HG03025 (cell line): Measurements from ENCODE around the gene CTRL.
"Not testable (repeated sequence)": the region's sequence is repeated elsewhere in the genome, so short reads cannot be mapped to it uniquely, and the experiment has no call there.

Source experiments
- ATAC-seq: cut with Tn5 transposase; IDR thresholded peaks from one replicate; pipeline ENCODE4 v1.9.1; 2021; ENCODE audit warnings: mild to moderate bottlenecking, moderate library complexity; ENCODE audit not compliant: unreplicated experiment, low FRiP score

Gene CTRL

GRCh38 chr16:67927131-67927941 lies 4.3 kb downstream of the CTRL start:
- ATAC-seq: no peak

GRCh38 chr16:67926181-67926750 lies 5.4 kb downstream of the CTRL start:
- ATAC-seq: no peak

GRCh38 chr16:67924140-67924906 lies 7.3 kb downstream of the CTRL start:
- ATAC-seq: no peak

GRCh38 chr16:67923414-67924116 lies 8.1 kb downstream of the CTRL start:
- no peak for ATAC-seq

- ATAC-seq: no peak
Observed at GRCh38 chr16:67922740-67923139, 8.9 kb downstream of the CTRL start.

GRCh38 chr16:67922221-67922620 lies 9.4 kb downstream of the CTRL start:
- no peak for ATAC-seq

GRCh38 chr16:67919622-67920221 lies 11.9 kb downstream of the CTRL start:
- no peak for ATAC-seq

- no peak for ATAC-seq
Observed at GRCh38 chr16:67917852-67918236, 13.8 kb downstream of the CTRL start.

GRCh38 chr16:67917140-67917851 lies 14.4 kb downstream of the CTRL start:
- ATAC-seq: no peak

GRCh38 chr16:67915831-67916723 lies 15.6 kb downstream of the CTRL start:
- ATAC-seq: no peak

GRCh38 chr16:67915496-67915769 lies 16.2 kb downstream of the CTRL start:
- not testable (repeated sequence) for ATAC-seq

- ATAC-seq: no peak
Observed at GRCh38 chr16:67914758-67915495, 16.7 kb downstream of the CTRL start.

- ATAC-seq: no peak
Observed at GRCh38 chr16:67910158-67910557, 21.5 kb downstream of the CTRL start.

GRCh38 chr16:67909056-67909742 lies 22.5 kb downstream of the CTRL start:
- no peak for ATAC-seq

GRCh38 chr16:67907397-67908180 lies 24.1 kb downstream of the CTRL start:
- ATAC-seq: no peak

GRCh38 chr16:67902831-67903230 lies 28.8 kb downstream of the CTRL start:
- ATAC-seq: no peak

- ATAC-seq: no peak
Observed at GRCh38 chr16:67901734-67902133, 29.9 kb downstream of the CTRL start.
